Mesendoderm (in vitro differentiated cells): ENCODE measurements around the gene NCOA6.

Experiments
- DNase-seq: peaks from one replicate; pipeline ENCODE4 v3.0.0; 2013
- H2AK5ac ChIP-seq: 2 replicates; pipeline ENCODE4 v1.6.1; 2013; ENCODE audit warnings: low read length, inconsistent platforms
- H2BK120ac ChIP-seq: 2 replicates; pipeline ENCODE4 v1.6.1; 2013; ENCODE audit warnings: low read depth, mild to moderate bottlenecking, low read length, moderate library complexity, mixed read lengths
- H2BK15ac ChIP-seq: replicated peaks from 2 replicates; pipeline ENCODE4 v1.6.1; 2013; ENCODE audit warnings: low read depth, mild to moderate bottlenecking, moderate library complexity
- H2BK5ac ChIP-seq: 2 replicates; pipeline ENCODE4 v1.6.1; 2013; ENCODE audit warnings: low read length, inconsistent platforms
- H3K18ac ChIP-seq: 2 replicates; pipeline ENCODE4 v1.6.1; 2013; ENCODE audit warnings: mild to moderate bottlenecking, low read length, mixed read lengths
- H3K23ac ChIP-seq: one replicate; pipeline ENCODE4 v1.6.1; 2013; ENCODE audit warnings: low read length
- H3K27ac ChIP-seq: 2 replicates; pipeline ENCODE4 v1.5.1; 2013; ENCODE audit warnings: low read depth, mild to moderate bottlenecking, inconsistent platforms, low read length, moderate library complexity
- H3K27me3 ChIP-seq: 2 replicates; pipeline ENCODE4 v1.6.1; 2013; ENCODE audit warnings: low read length, control low read depth, mild to moderate bottlenecking, inconsistent platforms; ENCODE audit not compliant: insufficient read depth, poor library complexity
- H3K36me3 ChIP-seq: 2 replicates; pipeline ENCODE4 v1.6.1; 2013; ENCODE audit warnings: low read length, inconsistent platforms; ENCODE audit not compliant: control insufficient read depth, insufficient read depth
- H3K4ac ChIP-seq: one replicate; pipeline ENCODE4 v1.6.1; 2013; ENCODE audit warnings: low read depth, mild to moderate bottlenecking, low read length, moderate library complexity
- H3K4me1 ChIP-seq: 2 replicates; pipeline ENCODE4 v1.6.1; 2013; ENCODE audit warnings: low read depth, low read length, inconsistent platforms; ENCODE audit not compliant: control insufficient read depth
- H3K4me2 ChIP-seq: 2 replicates; pipeline ENCODE4 v1.6.1; 2013; ENCODE audit warnings: low read length
- H3K4me3 ChIP-seq: 2 replicates; pipeline ENCODE4 v1.5.1; 2013; ENCODE audit warnings: mild to moderate bottlenecking, low read length
- H3K56ac ChIP-seq: one replicate; pipeline ENCODE4 v1.6.1; 2013; ENCODE audit warnings: low read length
- H3K79me1 ChIP-seq: 2 replicates; pipeline ENCODE4 v1.6.1; 2013; ENCODE audit warnings: low read length, inconsistent platforms
- H3K79me2 ChIP-seq: 2 replicates; pipeline ENCODE4 v1.6.1; 2013; ENCODE audit warnings: mild to moderate bottlenecking, low read length; ENCODE audit not compliant: control insufficient read depth, insufficient read depth
- H3K9ac ChIP-seq: 2 replicates; pipeline ENCODE4 v1.6.1; 2013; ENCODE audit warnings: low read length, inconsistent platforms
- H4K5ac ChIP-seq: one replicate; pipeline ENCODE4 v1.6.1; 2013; ENCODE audit warnings: low read length
- H4K8ac ChIP-seq: one replicate; pipeline ENCODE4 v1.6.1; 2013; ENCODE audit warnings: low read depth, mild to moderate bottlenecking, control low read depth, low read length, moderate library complexity
- WGBS: extraction: QIAGEN DNeasy Blood & Tissue Kit; methylation state at CpG from one replicate; pipeline ENCODE4 v1.1.7; 2013; ENCODE audit warnings: low lambda C conversion rate, missing lambda C conversion rate; ENCODE audit not compliant: insufficient coverage; ENCODE audit errors: extremely low coverage; 5-methylcytosine and 5-hydroxymethylcytosine counted together

NCOA6 gene

DNA sequence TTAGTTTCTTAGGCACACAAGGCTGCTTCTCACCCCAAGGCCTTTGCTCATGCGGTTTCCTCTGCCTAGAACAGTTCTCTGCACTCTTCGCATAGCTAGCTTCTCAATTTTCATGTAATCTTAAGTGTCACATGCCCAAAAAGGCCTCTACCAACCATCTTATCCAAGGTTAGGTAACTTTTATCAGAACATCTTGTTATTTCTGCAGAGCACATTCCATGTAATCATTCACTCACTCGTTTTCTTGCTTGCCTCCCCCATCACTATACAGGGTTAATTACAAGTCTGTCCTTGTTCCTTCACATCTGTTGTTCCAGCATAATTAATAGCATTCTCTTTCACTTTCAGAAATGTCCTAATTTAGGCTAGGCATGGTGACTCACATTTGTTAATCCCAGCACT lies 53.8 kb downstream of the NCOA6 start:
- Histone ChIP-seq H3K36me3 (no peaks in the 10 kb centered on the region), H3K4ac (no peak overlapping the region), H3K56ac (no peak overlapping the region), H4K5ac (no peak overlapping the region), H3K18ac (no peak overlapping the region), H3K4me3 (no peak overlapping the region), H2BK5ac (no peak overlapping the region), H2BK120ac (no peak overlapping the region), H3K79me1 (no peaks in the 10 kb centered on the region), H3K4me1 (no peaks in the 10 kb centered on the region), H4K8ac (no peak overlapping the region), H3K23ac (no peak overlapping the region), H3K4me2 (no peak overlapping the region), H3K9ac (no peak overlapping the region), H2AK5ac (no peak overlapping the region), H3K27me3 (no peaks in the 10 kb centered on the region), H2BK15ac (no peak overlapping the region), H3K27ac (no peak overlapping the region), H3K79me2 (no peaks in the 10 kb centered on the region)
- DNase-seq = no peak
- no CpG with 5 or more reads among the region's 3 CpGs for WGBS

DNA sequence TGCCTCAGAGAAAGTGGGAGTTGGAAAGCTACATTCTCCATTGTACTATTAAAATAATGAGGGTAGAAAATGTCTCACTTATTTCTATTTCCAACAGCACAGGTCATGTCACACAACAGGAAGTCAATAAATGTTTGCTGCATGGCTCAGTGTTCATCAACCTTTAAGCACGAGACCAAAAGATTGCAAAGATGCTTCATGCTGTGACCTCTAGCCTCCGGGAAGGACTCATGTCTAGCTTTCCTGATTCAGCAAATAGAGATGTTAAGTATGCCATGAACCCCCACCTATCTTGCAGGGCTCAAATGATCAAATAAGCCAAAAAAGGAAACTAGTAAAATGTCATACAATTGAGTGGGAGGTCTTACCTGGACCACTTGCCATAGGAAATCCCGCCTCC lies 57.4 kb downstream of the NCOA6 start:
- no peak overlapping the region for H3K23ac ChIP-seq
- DNase-seq = no peak
- no CpG with 5 or more reads among the region's 3 CpGs for WGBS
- no peaks in the 10 kb centered on the region for H3K36me3 ChIP-seq
- no peak overlapping the region for H3K27ac ChIP-seq
- H4K5ac ChIP-seq = no peak overlapping the region
- H3K9ac ChIP-seq = no peak overlapping the region
- H2AK5ac ChIP-seq = no peak overlapping the region
- H2BK120ac ChIP-seq = no peak overlapping the region
- H3K79me2 ChIP-seq = no peaks in the 10 kb centered on the region
- no peaks in the 10 kb centered on the region for H3K79me1 ChIP-seq
- no peaks in the 10 kb centered on the region for H3K27me3 ChIP-seq
- no peak overlapping the region for H3K4me2 ChIP-seq
- H3K18ac ChIP-seq = no peak overlapping the region
- H2BK5ac ChIP-seq = no peak overlapping the region
- H3K4ac ChIP-seq = no peak overlapping the region
- no peak overlapping the region for H3K4me3 ChIP-seq
- H4K8ac ChIP-seq = no peak overlapping the region
- no peaks in the 10 kb centered on the region for H3K4me1 ChIP-seq
- H2BK15ac ChIP-seq = no peak overlapping the region
- no peak overlapping the region for H3K56ac ChIP-seq

DNA sequence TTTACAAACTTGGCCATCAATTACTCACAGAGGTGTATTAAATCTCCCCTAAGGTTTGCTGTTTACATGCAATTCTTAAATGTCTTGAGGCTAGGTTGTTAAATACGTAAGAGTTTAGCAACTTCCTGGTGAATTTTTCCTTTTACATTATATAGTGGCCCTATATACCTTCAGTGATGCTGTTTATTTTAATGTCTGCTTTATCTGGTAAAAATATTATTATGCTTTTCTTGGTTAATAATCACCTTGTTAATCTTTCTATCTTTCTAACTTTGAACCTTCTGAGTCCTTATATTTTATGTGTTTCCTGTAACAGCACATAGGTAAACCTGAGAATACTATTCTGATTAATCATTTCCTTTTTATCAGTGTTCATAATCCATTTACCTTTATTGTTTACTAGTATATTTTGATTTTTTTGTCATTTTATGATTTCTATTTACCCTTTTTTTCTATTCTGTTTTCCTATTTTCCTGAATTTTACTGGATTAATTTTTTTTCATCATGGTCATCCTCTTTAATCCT lies 63.4 kb downstream of the NCOA6 start:
- no peak overlapping the region for H4K5ac ChIP-seq
- H2AK5ac ChIP-seq = no peak overlapping the region
- no peak overlapping the region for H3K27ac ChIP-seq
- no peak overlapping the region for H2BK120ac ChIP-seq
- no peak overlapping the region for H3K23ac ChIP-seq
- no peak for DNase-seq
- no peak overlapping the region for H2BK5ac ChIP-seq
- H3K4ac ChIP-seq = no peak overlapping the region
- H3K4me3 ChIP-seq = no peak overlapping the region
- WGBS = no CpG with 5 or more reads among the region's 1 CpG
- no peak overlapping the region for H2BK15ac ChIP-seq
- H3K18ac ChIP-seq = no peak overlapping the region
- H3K4me2 ChIP-seq = no peak overlapping the region
- no peaks in the 10 kb centered on the region for H3K27me3 ChIP-seq
- H3K79me2 ChIP-seq = no peaks in the 10 kb centered on the region
- no peaks in the 10 kb centered on the region for H3K4me1 ChIP-seq
- no peaks in the 10 kb centered on the region for H3K36me3 ChIP-seq
- H3K79me1 ChIP-seq = no peaks in the 10 kb centered on the region
- H3K56ac ChIP-seq = no peak overlapping the region
- no peak overlapping the region for H4K8ac ChIP-seq
- H3K9ac ChIP-seq = no peak overlapping the region

DNA sequence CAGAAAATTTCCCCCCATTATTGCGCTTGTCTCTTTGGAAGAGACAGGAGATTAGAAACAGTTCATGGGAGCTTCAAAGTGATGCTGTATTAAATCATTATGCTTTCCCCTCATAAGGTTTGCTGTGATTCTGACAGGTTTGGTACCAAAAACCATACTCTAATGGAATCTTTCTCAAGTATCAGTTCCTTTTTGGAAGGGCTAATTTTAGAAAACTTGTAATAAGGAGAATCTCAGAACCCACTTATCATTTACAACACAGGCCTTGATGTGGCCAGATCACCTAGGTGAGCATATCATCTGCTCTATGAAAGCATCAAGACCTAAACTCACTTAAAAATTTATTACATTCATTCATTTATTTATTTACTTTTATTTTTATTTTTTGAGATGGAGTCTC lies 70.1 kb downstream of the NCOA6 start:
- H3K79me2 ChIP-seq = no peaks in the 10 kb centered on the region
- no CpG with 5 or more reads among the region's 1 CpG for WGBS
- DNase-seq = no peak
- H3K56ac ChIP-seq = no peak overlapping the region
- no peak overlapping the region for H3K27ac ChIP-seq
- no peak overlapping the region for H3K23ac ChIP-seq
- H3K4me2 ChIP-seq = no peak overlapping the region
- no peak overlapping the region for H2BK120ac ChIP-seq
- no peak overlapping the region for H4K5ac ChIP-seq
- no peaks in the 10 kb centered on the region for H3K79me1 ChIP-seq
- no peak overlapping the region for H3K18ac ChIP-seq
- H3K4ac ChIP-seq = no peak overlapping the region
- no peaks in the 10 kb centered on the region for H3K27me3 ChIP-seq
- no peak overlapping the region for H2AK5ac ChIP-seq
- no peaks in the 10 kb centered on the region for H3K36me3 ChIP-seq
- H4K8ac ChIP-seq = no peak overlapping the region
- no peaks in the 10 kb centered on the region for H3K4me1 ChIP-seq
- H2BK15ac ChIP-seq = no peak overlapping the region
- H3K9ac ChIP-seq = no peak overlapping the region
- no peak overlapping the region for H2BK5ac ChIP-seq
- H3K4me3 ChIP-seq = no peak overlapping the region

DNA sequence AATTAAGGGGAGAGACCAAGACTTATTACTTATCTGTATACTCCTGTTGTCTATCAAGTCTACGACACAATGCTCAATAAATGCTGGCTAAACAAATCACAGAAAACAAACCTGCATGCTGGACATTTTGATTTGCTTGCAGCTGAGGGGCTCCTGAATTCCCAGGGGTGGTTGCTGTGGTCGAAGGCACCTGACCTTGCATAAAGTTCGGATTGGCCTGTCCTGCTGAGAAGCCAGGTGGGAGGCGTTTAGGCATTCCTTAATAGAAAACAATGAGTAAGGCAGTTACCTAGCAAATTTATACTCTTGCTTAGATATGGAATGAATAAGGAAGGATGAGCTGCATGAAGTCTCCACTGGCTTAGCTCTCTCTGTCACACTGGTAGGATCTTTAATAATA lies 70.8 kb downstream of the NCOA6 start:
- WGBS = no CpG with 5 or more reads among the region's 4 CpGs
- no peak overlapping the region for H3K56ac ChIP-seq
- H3K4me3 ChIP-seq = no peak overlapping the region
- no peak overlapping the region for H3K18ac ChIP-seq
- DNase-seq = no peak
- no peak overlapping the region for H3K27ac ChIP-seq
- H3K9ac ChIP-seq = no peak overlapping the region
- no peaks in the 10 kb centered on the region for H3K27me3 ChIP-seq
- no peak overlapping the region for H2AK5ac ChIP-seq
- no peaks in the 10 kb centered on the region for H3K36me3 ChIP-seq
- no peaks in the 10 kb centered on the region for H3K79me2 ChIP-seq
- H2BK15ac ChIP-seq = no peak overlapping the region
- no peaks in the 10 kb centered on the region for H3K4me1 ChIP-seq
- no peak overlapping the region for H4K5ac ChIP-seq
- no peak overlapping the region for H2BK5ac ChIP-seq
- H4K8ac ChIP-seq = no peak overlapping the region
- H3K4me2 ChIP-seq = no peak overlapping the region
- H3K23ac ChIP-seq = no peak overlapping the region
- no peaks in the 10 kb centered on the region for H3K79me1 ChIP-seq
- H3K4ac ChIP-seq = no peak overlapping the region
- H2BK120ac ChIP-seq = no peak overlapping the region

DNA sequence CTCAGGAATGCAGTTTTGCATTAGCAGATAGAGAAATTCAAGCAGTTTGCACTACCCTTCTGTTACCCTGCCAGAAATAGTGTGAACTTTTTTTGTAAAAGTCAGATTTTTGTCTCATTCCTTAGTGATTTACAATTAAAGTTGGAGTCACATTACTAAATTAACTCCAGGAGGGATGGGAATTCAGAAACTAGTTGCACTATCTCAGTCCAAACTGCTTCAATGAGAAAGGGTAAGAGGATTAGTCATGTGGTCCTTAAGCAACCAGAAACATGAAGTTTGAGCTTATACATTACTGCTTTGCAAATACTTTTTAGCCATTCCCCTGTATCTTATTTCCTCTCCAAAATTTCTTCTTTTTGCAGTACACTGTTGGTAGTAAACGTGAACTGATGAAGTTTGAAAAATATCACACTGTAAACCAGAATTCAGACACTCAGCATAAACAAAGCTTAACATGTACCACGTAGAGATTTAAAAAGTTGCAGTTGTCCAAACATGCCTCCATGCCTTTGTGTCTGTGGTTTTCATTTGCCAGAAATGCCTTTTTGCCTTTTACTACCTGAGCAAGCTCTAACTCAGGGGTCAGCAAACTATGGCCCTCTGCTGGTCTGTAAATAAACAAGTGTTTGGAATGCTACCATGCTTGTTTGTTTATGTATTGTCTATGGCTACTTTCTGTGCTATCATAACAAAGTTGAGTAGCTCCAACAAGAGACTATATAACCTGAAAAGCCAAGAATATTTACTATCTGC lies 71.6 kb downstream of the NCOA6 start:
- no peak overlapping the region for H3K9ac ChIP-seq
- H3K23ac ChIP-seq = no peak overlapping the region
- H2BK15ac ChIP-seq = no peak overlapping the region
- DNase-seq = peak; percentile 19
- no peak overlapping the region for H3K4me2 ChIP-seq
- H2BK120ac ChIP-seq = no peak overlapping the region
- no peaks in the 10 kb centered on the region for H3K79me2 ChIP-seq
- H3K27me3 ChIP-seq = no peaks in the 10 kb centered on the region
- no peaks in the 10 kb centered on the region for H3K36me3 ChIP-seq
- H3K27ac ChIP-seq = no peak overlapping the region
- no peak overlapping the region for H3K4me3 ChIP-seq
- no CpG with 5 or more reads among the region's 2 CpGs for WGBS
- H3K4ac ChIP-seq = no peak overlapping the region
- no peak overlapping the region for H2AK5ac ChIP-seq
- no peak overlapping the region for H3K56ac ChIP-seq
- no peak overlapping the region for H2BK5ac ChIP-seq
- no peak overlapping the region for H4K5ac ChIP-seq
- H3K4me1 ChIP-seq = no peaks in the 10 kb centered on the region
- H4K8ac ChIP-seq = no peak overlapping the region
- H3K79me1 ChIP-seq = no peaks in the 10 kb centered on the region
- no peak overlapping the region for H3K18ac ChIP-seq
